HepG2 (cell line): Measurements from ENCODE around the gene NKAIN2. TPM values are rescaled to one million over a fixed set of nuclear protein-coding genes. Genes with fewer than 3 reads are reported as not detected.

Experiments
- ATAC-seq: fragments of 200-7000 bp; cut with Tn5 transposase; 3 replicates; pipeline ENCODE4 v1.9.1; 2020; ENCODE audit warnings: mild to moderate bottlenecking, moderate library complexity
- BruUV-seq: library from RNA; stranded (reverse); fragments of 400-500 nt; replicated peaks from 2 replicates; lab custom pipeline; 2021; lab: Mats Ljungman, UMichigan
- CTCF ChIA-PET: fragments of 300-600 bp; formaldehyde crosslinking; extraction: SDS; loops from one replicate; lab custom pipeline; 2021; ENCODE audit warnings: low total read pairs, inconsistent platforms, low intra/inter-chr PET ratio; lab: Yijun Ruan, JAX
- POLR2A ChIA-PET: fragments of 350-600 bp; sonication (Branson Sonifier 250); formaldehyde crosslinking; loops from one replicate; lab custom pipeline; 2020; ENCODE audit warnings: antibody characterized with exemption, inconsistent platforms; lab: Yijun Ruan, JAX
- DNase-seq: peaks from one replicate; pipeline ENCODE4 v3.0.0-alpha.2; 2015; ENCODE audit warnings: low spot score
- FAIRE-seq: peaks from 3 replicates; lab custom pipeline; 2011; peaks lifted over from hg19 to GRCh38; lab: Jason Lieb, UNC
- H2AFZ ChIP-seq: one replicate; pipeline ENCODE4 v1.6.1; 2011; ENCODE audit warnings: low read length, inconsistent platforms
- H3K27ac ChIP-seq: fragments of 300-600 bp; 3 replicates; pipeline ENCODE4 v1.8.0; 2011; ENCODE audit warnings: mixed run types, mild to moderate bottlenecking, mixed read lengths, low read length, inconsistent platforms; ENCODE audit not compliant: insufficient read depth; ENCODE audit errors: extremely low read length
- H3K27me3 ChIP-seq, 2 experiments: fragments of 200-600 bp in 1 of 2; 2 replicates in 1 of 2; 3 replicates in 1 of 2; pipeline versions ENCODE4 v1.6.0 to v1.8.0; 2011; ENCODE audit warnings: low read length in 2 of 2, mild to moderate bottlenecking in 2 of 2, moderate library complexity in 2 of 2, inconsistent platforms in 1 of 2; ENCODE audit not compliant: insufficient read depth in 2 of 2, control insufficient read depth in 1 of 2
- H3K36me3 ChIP-seq, 2 experiments: fragments of 200-600 bp in 1 of 2; replicated peaks in 1 of 2; 2 replicates in 1 of 2; 3 replicates in 1 of 2; pipeline versions ENCODE4 v1.5.1 to v1.8.0; 2011; ENCODE audit warnings: low read length in 2 of 2, inconsistent platforms in 1 of 2; ENCODE audit not compliant: insufficient read depth in 2 of 2, control insufficient read depth in 1 of 2
- H3K4me1 ChIP-seq: 2 replicates; pipeline ENCODE4 v1.5.1; 2012; ENCODE audit warnings: low read length, inconsistent platforms; ENCODE audit not compliant: insufficient read depth
- H3K4me2 ChIP-seq: 2 replicates; pipeline ENCODE4 v1.6.0; 2011; ENCODE audit warnings: low read depth, low read length, inconsistent platforms
- H3K4me3 ChIP-seq, 3 experiments: fragments of 200-600 bp in 1 of 3; sonication (generic), shearing (Covaris generic) in 1 of 3; replicated peaks in 1 of 3; 2 replicates each; pipeline ENCODE4 v1.5.1; 2011 to 2016; ENCODE audit warnings: low read length in 3 of 3, inconsistent platforms in 2 of 3, low read depth in 2 of 3, mild to moderate bottlenecking in 2 of 3, control low read depth in 1 of 3, mixed read lengths in 1 of 3; ENCODE audit not compliant: insufficient read depth in 1 of 3
- H3K79me2 ChIP-seq: one replicate; pipeline ENCODE4 v1.6.1; 2011; ENCODE audit warnings: low read length, inconsistent platforms; ENCODE audit not compliant: insufficient read depth
- H3K9ac ChIP-seq: 2 replicates; pipeline ENCODE4 v1.6.0; 2011; ENCODE audit warnings: mild to moderate bottlenecking, low read depth, low read length, inconsistent platforms; ENCODE audit not compliant: insufficient read depth
- H3K9me3 ChIP-seq: 2 replicates; pipeline ENCODE4 v1.5.1; 2012; ENCODE audit warnings: mild to moderate bottlenecking, low read length
- H4K20me1 ChIP-seq: 2 replicates; pipeline ENCODE4 v1.6.0; 2011; ENCODE audit warnings: inconsistent platforms, mild to moderate bottlenecking, low read length, moderate library complexity; ENCODE audit not compliant: insufficient read depth
- AFF4 ChIP-seq: sonication (generic); formaldehyde crosslinking; IDR thresholded peaks from 2 replicates; pipeline ENCODE4 v1.4.0; 2020; ENCODE audit warnings: missing genetic modification reagents
- ATF3 ChIP-seq: sonication (generic); formaldehyde crosslinking; IDR thresholded peaks from 2 replicates; pipeline ENCODE4 v1.4.0; 2020; ENCODE audit warnings: missing genetic modification reagents
- MLLT10 ChIP-seq: sonication (generic); formaldehyde crosslinking; IDR thresholded peaks from 2 replicates; pipeline ENCODE4 v1.4.0; 2020; ENCODE audit warnings: missing genetic modification reagents
- NFAT5 ChIP-seq: sonication (generic); formaldehyde crosslinking; IDR thresholded peaks from 2 replicates; pipeline ENCODE4 v1.4.0; 2020; ENCODE audit warnings: missing genetic modification reagents
- TEAD2 ChIP-seq: sonication (generic); formaldehyde crosslinking; IDR thresholded peaks from 2 replicates; pipeline ENCODE4 v1.9.0; 2021; ENCODE audit warnings: missing genetic modification reagents
- TRIM24 ChIP-seq: sonication (generic); formaldehyde crosslinking; IDR thresholded peaks from 2 replicates; pipeline ENCODE4 v1.8.0; 2022; ENCODE audit warnings: mild to moderate bottlenecking, missing genetic modification reagents
- TSC22D2 ChIP-seq: sonication (generic); formaldehyde crosslinking; IDR thresholded peaks from 2 replicates; pipeline ENCODE4 v1.5.1; 2020; ENCODE audit warnings: missing genetic modification reagents, mild to moderate bottlenecking, borderline replicate concordance
- ZFAT ChIP-seq: sonication (generic); formaldehyde crosslinking; conservative IDR thresholded peaks from 2 replicates; pipeline ENCODE4 v1.8.1; 2023; ENCODE audit warnings: missing genetic modification reagents, inconsistent platforms
- ZFP36L1 ChIP-seq: sonication (generic); formaldehyde crosslinking; IDR thresholded peaks from 2 replicates; pipeline ENCODE4 v1.8.0; 2022; ENCODE audit warnings: mild to moderate bottlenecking, missing genetic modification reagents, moderate library complexity
- ZNF143 ChIP-seq: sonication (generic); formaldehyde crosslinking; IDR thresholded peaks from 2 replicates; pipeline ENCODE4 v1.4.0; 2020; ENCODE audit warnings: missing genetic modification reagents
- ZNF749 ChIP-seq: sonication (generic); formaldehyde crosslinking; IDR thresholded peaks from 2 replicates; pipeline ENCODE4 v1.8.0; 2022; ENCODE audit warnings: mild to moderate bottlenecking, missing genetic modification reagents, moderate library complexity, borderline replicate concordance
- WGBS: methylation state at CpG from one replicate; pipeline ENCODE4 v1.1.6; 2017; ENCODE audit warnings: low lambda C conversion rate; 5-methylcytosine and 5-hydroxymethylcytosine counted together
- in situ Hi-C: cut with HindIII; loops from 2 replicates; pipeline ENCODE4 v1.10.0; 2017; ENCODE audit warnings: low pct_unique_long_range_greater_than_20kb; ENCODE audit not compliant: extremely low pct_ligation_motif_present
- intact Hi-C: fragments of 100-400 bp; cut with micrococcal nuclease; formaldehyde crosslinking; loops from one replicate; pipeline ENCODE4 v1.10.0; 2022; ENCODE audit not compliant: unreplicated experiment
- polyA plus RNA-seq, 8 experiments: library from polyadenylated mRNA; depleted of rRNA in 3 of 8; stranded (reverse) in 7 of 8; unstranded in 1 of 8; fragments of >200 nt; fragmentation: Illumina TruSeq in 4 of 8; extraction: Trizol in 4 of 8; gene quantifications; 2 replicates each; pipeline versions ENCODE4 v1.2.1 to v1.2.3, GENCODE V29; 2011 to 2016; ENCODE audit warnings: low read depth in 4 of 8, missing spikeins in 1 of 8, mixed read lengths in 1 of 8; ENCODE audit not compliant: insufficient read depth in 1 of 8
- total RNA-seq, 5 experiments: library from RNA; depleted of rRNA; stranded (reverse); fragments of >200 nt; fragmentation: Illumina TruSeq; extraction: Trizol; gene quantifications; 2 replicates each; pipeline ENCODE4 v1.2.3, GENCODE V29; 2016; ENCODE audit warnings: low read depth in 1 of 5

Gene NKAIN2
- total and polyA plus RNA-seq, 2 of the 13 experiments (the other 11 are each of a cell fraction or from before 2014, with no cell fraction given), result not detected

GRCh38 chr6:123788319-123788718 lies 15.3 kb upstream of the NKAIN2 start:
- Histone ChIP-seq H2AFZ (no peak overlapping the region), H3K9ac (no peak overlapping the region), H3K4me1 (no peaks in the 10 kb centered on the region), H3K79me2 (no peaks in the 10 kb centered on the region), H3K4me3 (no peak overlapping the region), H3K27me3 (no peaks in the 10 kb centered on the region), H4K20me1 (no peaks in the 10 kb centered on the region), H3K36me3 (no peaks in the 10 kb centered on the region), H3K9me3 (no peaks in the 10 kb centered on the region), H3K4me2 (no peak overlapping the region), H3K27ac (no peak overlapping the region)
- FAIRE-seq (no peak), DNase-seq (no peak), ATAC-seq (no peak)
- in situ Hi-C loops, result no loop called here
- ChIA-PET CTCF (no interaction called here), POLR2A (no interaction called here)
- intact Hi-C loops, result no loop called here
- no TSS peak for BruUV-seq
- 3% methylated on average over 1 of the region's 1 CpG for WGBS
- TF ChIP-seq ATF3 (no peak), ZNF143 (CRISPR knock-in tag) (no peak), NFAT5 (no peak), ZFAT (CRISPR knock-in tag) (no peak), TEAD2 (CRISPR knock-in tag) (no peak), TRIM24 (CRISPR knock-in tag) (no peak), AFF4 (CRISPR knock-in tag) (no peak), ZFP36L1 (CRISPR knock-in tag) (no peak), ZNF749 (CRISPR knock-in tag) (no peak), TSC22D2 (CRISPR knock-in tag) (no peak), MLLT10 (no peak)
